ENCODE results near the gene TCF4. TPM values are rescaled to one million over a fixed set of nuclear protein-coding genes. Genes with fewer than 3 reads are reported as not detected.

The TCF4 gene
- polyA plus RNA-seq, 1 of the 3 experiments (the other 2 are of a cell fraction): 39.1 TPM

GRCh38 chr18:55351980-55352714 lies 235.8 kb downstream of the TCF4 start:
- H3K4me1 ChIP-seq (ENCODE audit: control insufficient read depth in 1 of 2, insufficient read depth in 2 of 2, low read depth in 1 of 2, low read length in 1 of 2): peaks cover 49 to 55% of the 10 kb centered on the region in 2 experiments
- H3F3A ChIP-seq (replicated peaks; ENCODE audit: insufficient read depth): peaks cover 12% of the 10 kb centered on the region
- H4K20me1 ChIP-seq (ENCODE audit: insufficient read depth): no peaks in the 10 kb centered on the region
- peaks cover 9 to 13% of the 10 kb centered on the region in 2 experiments for H3K36me3 ChIP-seq (replicated peaks in 1 of 2; ENCODE audit: control insufficient read depth in 1 of 2, insufficient read depth in 2 of 2, low read length in 1 of 2)
- H3K4me2 ChIP-seq: peak overlapping the region; percentile 34; the same call in 1 of the 2 replicates
- ChIA-PET POLR2A (no interaction called here), CTCF (interaction anchor here (1.1 to 2.1 kb wide), 5 partner anchors 9 to 217 kb away, joined by 3 to 11 read pairs (median 4); no protein-coding TSS in a partner anchor)
- no peak overlapping the region for H3K9ac ChIP-seq
- TF ChIP-seq ZBTB33 (IDR thresholded peaks at IDR 0.05; ENCODE audit: borderline replicate concordance, low read depth) (no peak), FOSL2 (IDR thresholded peaks at IDR 0.05; ENCODE audit: borderline replicate concordance, low read depth) (peak; percentile 11; the same call in 1 of the 2 replicates)
- no peak overlapping the region for H3K4me3 ChIP-seq (ENCODE audit: low read depth in 2 of 2, low read length in 1 of 2)
- no peaks in the 10 kb centered on the region for H3K9me2 ChIP-seq
- no peaks in the 10 kb centered on the region for H3K9me3 ChIP-seq
- WGBS (ENCODE audit: low lambda C conversion rate): 72% methylated on average over 3 of the region's 3 CpGs
- H3K27ac ChIP-seq (ENCODE audit: low read depth in 2 of 2, low read length in 1 of 2): peak overlapping the region; percentile 58 to 91; a peak in 2 of 4 replicates
- H3K79me2 ChIP-seq (ENCODE audit: insufficient read depth): peaks cover 15% of the 10 kb centered on the region
- H2AFZ ChIP-seq (ENCODE audit: low read depth): no peak overlapping the region
- no peak for DNase-seq
- H3K27me3 ChIP-seq (ENCODE audit: insufficient read depth): no peaks in the 10 kb centered on the region

GRCh38 chr18:55351241-55351691 lies 236.7 kb downstream of the TCF4 start:
- TF ChIP-seq FOSL2 (IDR thresholded peaks at IDR 0.05; ENCODE audit: borderline replicate concordance, low read depth) (0 out of 2 replicates have a peak, but pooled peaks have one; percentile 9), GATA2 (CRISPR knock-in tag; IDR thresholded peaks at IDR 0.05) (no peak), USF2 (IDR thresholded peaks at IDR 0.05; ENCODE audit: borderline replicate concordance, low read depth, low read length) (no peak)
- H3K27me3 ChIP-seq (ENCODE audit: insufficient read depth): no peaks in the 10 kb centered on the region
- DNase-seq: no peak

More at GRCh38 chr18:55351241-55351691, 236.7 kb downstream of the TCF4 start:
- H3F3A ChIP-seq (replicated peaks; ENCODE audit: insufficient read depth): peaks cover 19% of the 10 kb centered on the region
- peak overlapping the region; percentile 30; the same call in 1 of the 2 replicates for H3K9ac ChIP-seq
- H3K9me3 ChIP-seq: no peaks in the 10 kb centered on the region
- H3K4me3 ChIP-seq (ENCODE audit: low read depth in 2 of 2, low read length in 1 of 2): 0 out of 4 replicates have a peak overlapping the region, but pooled peaks of 1 of the 2 experiments have one; percentile 15
- ChIA-PET CTCF (interaction anchor here (1.0 to 1.4 kb wide), 4 partner anchors 13 to 1224 kb away, joined by 3 to 4 read pairs (median 3); no protein-coding TSS in a partner anchor), POLR2A (no interaction called here)
- no peaks in the 10 kb centered on the region for H3K9me2 ChIP-seq
- H3K79me2 ChIP-seq (ENCODE audit: insufficient read depth): peaks cover 15% of the 10 kb centered on the region
- 61% methylated on average over 6 of the region's 6 CpGs for WGBS (ENCODE audit: low lambda C conversion rate)
- no peak overlapping the region for H2AFZ ChIP-seq (ENCODE audit: low read depth)
- H4K20me1 ChIP-seq (ENCODE audit: insufficient read depth): no peaks in the 10 kb centered on the region
- peak overlapping the region; percentile 73 for H3K4me2 ChIP-seq
- H3K4me1 ChIP-seq (ENCODE audit: control insufficient read depth in 1 of 2, insufficient read depth in 2 of 2, low read depth in 1 of 2, low read length in 1 of 2): peaks cover 55 to 57% of the 10 kb centered on the region in 2 experiments
- H3K36me3 ChIP-seq (replicated peaks in 1 of 2; ENCODE audit: control insufficient read depth in 1 of 2, insufficient read depth in 2 of 2, low read length in 1 of 2): peaks cover 13 to 14% of the 10 kb centered on the region in 2 experiments
- H3K27ac ChIP-seq (ENCODE audit: low read depth in 2 of 2, low read length in 1 of 2): peak overlapping the region; percentile 50 to 91; a peak in 3 of 4 replicates
